GM18873 (cell line): ENCODE data around the gene ATOX1.
"Not testable (repeated sequence)": the region's sequence is repeated elsewhere in the genome, so short reads cannot be mapped to it uniquely, and the experiment has no call there.

Source experiments
- ATAC-seq: cut with Tn5 transposase; IDR thresholded peaks from one replicate; pipeline ENCODE4 v1.9.1; 2021; ENCODE audit warnings: mild to moderate bottlenecking, moderate library complexity, moderate number of reproducible peaks; ENCODE audit not compliant: unreplicated experiment, low FRiP score

ATOX1 gene

DNA sequence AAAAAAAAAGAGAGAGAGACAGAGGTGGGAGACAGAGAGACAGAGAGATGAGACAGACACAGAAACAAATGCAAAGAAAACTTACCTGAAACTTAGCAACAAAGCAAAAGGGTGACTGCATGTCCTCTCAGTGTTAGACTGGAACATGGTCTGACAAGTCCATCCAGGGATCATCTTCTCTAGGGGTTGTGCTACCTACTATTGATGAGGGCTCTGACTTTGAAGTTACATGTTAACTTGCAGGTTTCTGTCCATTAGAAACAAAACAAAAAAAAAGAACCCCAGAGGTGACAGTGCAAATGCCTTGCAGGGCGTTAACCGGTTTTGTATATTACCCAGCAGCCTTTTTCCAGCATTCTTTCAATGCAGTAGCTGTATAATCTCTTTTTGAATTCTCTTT is 58.1 kb downstream of the ATOX1 start:
- ATAC-seq = no peak

DNA sequence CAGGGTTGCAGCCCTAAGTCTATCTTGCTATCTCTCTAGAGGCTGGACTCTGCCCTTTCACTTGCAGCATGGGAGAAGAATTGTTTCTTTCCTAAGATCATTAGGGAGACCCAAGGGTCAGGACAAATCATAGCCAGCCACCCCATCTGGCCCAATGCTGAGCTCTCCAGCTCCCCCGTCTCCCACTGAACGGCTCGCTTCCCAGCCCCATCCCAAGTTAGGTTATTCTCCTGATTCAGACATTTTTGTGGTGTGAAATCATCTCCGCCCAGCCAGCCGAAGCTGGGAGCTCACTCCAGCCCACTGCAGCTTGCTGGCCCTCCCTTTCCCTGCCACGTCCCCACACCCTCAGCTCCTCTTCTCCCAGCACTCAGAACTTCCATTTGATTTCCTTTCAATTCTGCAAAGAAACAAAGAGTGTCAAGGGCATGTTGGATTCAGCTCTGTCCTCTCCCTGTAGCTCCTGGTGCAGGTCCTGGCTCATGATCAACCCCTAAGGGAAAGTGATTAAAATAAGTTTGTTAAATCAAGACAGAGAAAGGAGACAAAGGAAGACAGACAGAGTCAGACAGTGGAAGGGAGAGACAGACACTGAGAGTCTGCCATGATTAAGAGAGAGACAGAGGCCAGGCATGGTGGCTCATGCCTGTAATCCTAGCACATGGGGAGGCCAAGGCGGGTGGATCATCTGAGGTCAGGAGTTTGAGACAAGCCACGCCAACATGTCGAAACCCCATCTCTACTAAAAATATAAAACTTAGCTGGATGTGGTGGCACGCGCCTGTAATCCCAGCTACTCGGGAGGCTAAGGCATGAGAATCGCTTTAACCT is 59.1 kb downstream of the ATOX1 start:
- no peak for ATAC-seq

DNA sequence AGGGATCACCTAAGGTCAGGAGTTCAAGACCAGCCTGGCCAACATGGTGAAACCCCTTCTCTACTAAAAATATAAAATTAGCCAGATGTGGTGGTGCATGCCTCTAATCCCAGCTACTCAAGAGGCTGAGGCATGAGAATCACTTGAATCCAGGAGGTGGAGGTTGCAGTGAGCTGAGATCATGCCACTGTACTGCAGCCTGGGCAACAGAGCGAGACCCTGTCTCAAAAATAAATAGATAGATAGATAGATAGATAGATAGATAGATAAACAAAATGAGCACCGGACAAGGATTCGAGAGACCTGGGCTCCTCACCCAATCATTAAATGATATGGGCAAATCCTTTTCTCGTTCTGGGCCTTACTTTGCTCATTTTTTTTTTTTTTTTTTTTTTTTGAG is 60.4 kb downstream of the ATOX1 start:
- not testable (repeated sequence) for ATAC-seq

DNA sequence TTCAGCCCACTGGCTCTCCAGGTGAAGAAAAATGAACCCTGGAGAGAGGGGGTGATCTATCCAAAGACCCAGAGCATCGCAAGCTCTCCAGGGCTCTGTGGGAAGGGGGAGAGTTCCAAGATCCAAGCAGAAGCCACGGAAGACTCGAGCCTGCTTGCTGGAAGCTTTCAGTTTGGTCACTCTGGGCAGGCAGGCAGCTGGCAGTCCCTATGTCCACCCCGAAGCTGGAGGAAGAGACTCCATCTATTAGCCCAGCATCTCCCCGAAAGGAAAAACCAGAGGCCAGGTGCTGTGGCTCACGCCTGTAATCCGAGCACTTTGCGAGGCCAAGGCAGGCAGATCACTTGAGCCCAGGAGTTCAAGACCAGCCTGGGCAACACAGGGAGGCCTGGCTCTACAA is 61.0 kb downstream of the ATOX1 start:
- ATAC-seq = no peak

GRCh38 chr5:151696470-151697061 is 61.9 kb downstream of the ATOX1 start:
- ATAC-seq = no peak

GRCh38 chr5:151695464-151695863 is 63.0 kb downstream of the ATOX1 start:
- ATAC-seq = no peak

DNA sequence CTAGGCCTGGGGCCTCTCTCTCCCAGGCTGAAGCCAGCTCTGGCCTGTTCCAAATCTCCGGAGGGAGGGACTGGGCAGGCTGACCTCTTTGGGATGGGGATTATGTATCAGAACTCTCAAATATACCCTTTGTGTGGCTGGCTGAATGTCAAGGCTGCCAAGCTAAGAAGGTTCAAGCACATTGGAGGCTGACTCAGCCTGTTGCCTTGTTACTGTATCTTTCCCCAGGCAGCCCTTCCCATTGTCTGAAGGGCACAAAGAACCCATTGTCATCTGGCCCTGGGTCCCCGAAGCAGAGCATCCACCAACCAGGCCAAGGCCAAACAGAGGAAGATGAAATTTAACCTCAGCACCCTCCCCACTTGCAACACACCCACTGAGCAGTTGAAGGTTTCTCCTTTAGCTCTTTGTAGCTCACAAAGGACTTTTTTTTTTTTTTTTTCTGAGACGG is 64.4 kb downstream of the ATOX1 start:
- no peak for ATAC-seq
